ENCODE data around the gene DNER. TPM values are rescaled to one million over a fixed set of nuclear protein-coding genes. Genes with fewer than 3 reads are reported as not detected.

Gene DNER
- total RNA-seq, 2 donors from 2014 or later, result 2.6 to 6.0 TPM

- H3K27me3 ChIP-seq (replicated peaks; ENCODE audit: insufficient read depth), result no peaks in the 10 kb centered on the region
- TF ChIP-seq CTCF (IDR thresholded peaks at IDR 0.05) (no peak), POLR2A (IDR thresholded peaks at IDR 0.05) (no peak), POLR2AphosphoS5 (IDR thresholded peaks at IDR 0.05) (no peak)
- H3K4me1 ChIP-seq (replicated peaks), result no peaks in the 10 kb centered on the region
- no peaks in the 10 kb centered on the region for H3K36me3 ChIP-seq
- H3K27ac ChIP-seq, result no peak overlapping the region
- intact Hi-C loops (cut with DNase I), result no loop called here
- no peak for DNase-seq (ENCODE audit: low spot score)
- WGBS, result 88% methylated on average over 3 of the region's 3 CpGs
- no peak overlapping the region for H3K4me3 ChIP-seq
- no peaks in the 10 kb centered on the region for H3K9me3 ChIP-seq
Observed at GRCh38 chr2:229486673-229487072, 227.7 kb downstream of the DNER start.

- TF ChIP-seq CTCF (IDR thresholded peaks at IDR 0.05), result no peak
- TF ChIP-seq POLR2A (IDR thresholded peaks at IDR 0.05), result no peak
- H3K27ac ChIP-seq, result no peak overlapping the region
- intact Hi-C loops (cut with DNase I), result no loop called here
- no peaks in the 10 kb centered on the region for H3K9me3 ChIP-seq
- no peak for DNase-seq (ENCODE audit: low spot score)
- H3K4me1 ChIP-seq (replicated peaks), result no peaks in the 10 kb centered on the region
- no peaks in the 10 kb centered on the region for H3K36me3 ChIP-seq
- H3K4me3 ChIP-seq, result no peak overlapping the region
- H3K27me3 ChIP-seq (replicated peaks; ENCODE audit: insufficient read depth), result no peaks in the 10 kb centered on the region
- WGBS, result 50% methylated on average over 8 of the region's 8 CpGs
Observed at GRCh38 chr2:229485857-229486256, 228.5 kb downstream of the DNER start.

GRCh38 chr2:229477269-229477755 is 237.0 kb downstream of the DNER start:
- Histone ChIP-seq H3K27me3 (replicated peaks; ENCODE audit: insufficient read depth) (no peaks in the 10 kb centered on the region), H3K27ac (no peak overlapping the region), H3K9me3 (no peaks in the 10 kb centered on the region), H3K4me1 (replicated peaks) (no peaks in the 10 kb centered on the region), H3K4me3 (no peak overlapping the region), H3K36me3 (no peaks in the 10 kb centered on the region)
- 29% methylated on average over 4 of the region's 4 CpGs for WGBS
- TF ChIP-seq CTCF (IDR thresholded peaks at IDR 0.05) (no peak), POLR2AphosphoS5 (IDR thresholded peaks at IDR 0.05) (no peak), POLR2A (IDR thresholded peaks at IDR 0.05) (no peak)
- DNase-seq (ENCODE audit: low spot score), result no peak
- intact Hi-C loops (cut with DNase I), result no loop called here

- no peak overlapping the region for H3K4me3 ChIP-seq
- H3K4me1 ChIP-seq (replicated peaks), result no peaks in the 10 kb centered on the region
- H3K27ac ChIP-seq, result no peak overlapping the region
- H3K27me3 ChIP-seq (replicated peaks; ENCODE audit: insufficient read depth), result no peaks in the 10 kb centered on the region
- no peaks in the 10 kb centered on the region for H3K36me3 ChIP-seq
- intact Hi-C loops (cut with DNase I), result no loop called here
- DNase-seq (ENCODE audit: low spot score), result no peak
- no peaks in the 10 kb centered on the region for H3K9me3 ChIP-seq
- TF ChIP-seq CTCF (IDR thresholded peaks at IDR 0.05) (no peak), POLR2A (IDR thresholded peaks at IDR 0.05) (no peak), POLR2AphosphoS5 (IDR thresholded peaks at IDR 0.05) (no peak)
- 50% methylated on average over 7 of the region's 7 CpGs for WGBS
Observed at GRCh38 chr2:229475778-229476177, 238.6 kb downstream of the DNER start.

- Histone ChIP-seq H3K4me3 (no peak overlapping the region), H3K27ac (no peak overlapping the region), H3K9me3 (no peaks in the 10 kb centered on the region), H3K27me3 (replicated peaks; ENCODE audit: insufficient read depth) (no peaks in the 10 kb centered on the region), H3K4me1 (replicated peaks) (no peaks in the 10 kb centered on the region), H3K36me3 (no peaks in the 10 kb centered on the region)
- TF ChIP-seq POLR2A (IDR thresholded peaks at IDR 0.05) (no peak), POLR2AphosphoS5 (IDR thresholded peaks at IDR 0.05) (no peak), CTCF (IDR thresholded peaks at IDR 0.05) (no peak)
- 67% methylated on average over 4 of the region's 4 CpGs for WGBS
- DNase-seq (ENCODE audit: low spot score), result no peak
- intact Hi-C loops (cut with DNase I), result no loop called here
Observed at GRCh38 chr2:229474125-229474524, 240.2 kb downstream of the DNER start.
